Mesenteric fat pad (tissue), 1 donor: ENCODE results near the gene SNX6. TPM values are rescaled to one million over a fixed set of nuclear protein-coding genes. Genes with fewer than 3 reads are reported as not detected.
A peak's percentile ranks its signal among the peaks of the same experiment; 100 is the strongest.

Source experiments
- DNase-seq: peaks from one replicate; pipeline ENCODE4 v3.0.0-alpha.2; 2020; ENCODE audit warnings: low spot score
- total RNA-seq: library from RNA; stranded (reverse); fragmentation: NEBNext Ultra II Directional; extraction: Animal tissue kit (Norgen Biotek cat#: 25700); gene quantifications from one replicate; pipeline ENCODE4 v1.2.1, GENCODE V29; 2021
- donor health status: DM: yes; HTN: yes; CAD: no.

The SNX6 gene
- total RNA-seq, 1 donor from 2014 or later = 97.4 TPM

DNA sequence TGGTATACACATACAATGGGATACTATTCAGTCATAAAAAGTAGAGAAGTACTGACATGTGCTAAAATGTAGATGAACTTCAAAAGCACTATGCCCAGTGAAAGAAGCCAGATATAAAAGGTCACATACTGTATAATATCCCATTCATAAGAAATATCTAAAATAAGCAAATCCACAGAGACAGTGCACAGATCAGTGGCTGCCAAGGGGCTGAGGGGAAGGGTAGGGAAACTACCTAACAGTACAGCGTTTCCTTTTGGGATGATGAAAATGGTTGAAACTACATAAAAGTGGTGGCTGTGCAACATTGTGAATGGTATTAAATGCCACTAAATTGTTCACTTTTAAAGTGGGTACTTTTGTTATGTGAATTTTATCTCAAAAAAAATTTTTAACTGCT lies 102.4 kb downstream of the SNX6 start:
- DNase-seq = no peak

DNA sequence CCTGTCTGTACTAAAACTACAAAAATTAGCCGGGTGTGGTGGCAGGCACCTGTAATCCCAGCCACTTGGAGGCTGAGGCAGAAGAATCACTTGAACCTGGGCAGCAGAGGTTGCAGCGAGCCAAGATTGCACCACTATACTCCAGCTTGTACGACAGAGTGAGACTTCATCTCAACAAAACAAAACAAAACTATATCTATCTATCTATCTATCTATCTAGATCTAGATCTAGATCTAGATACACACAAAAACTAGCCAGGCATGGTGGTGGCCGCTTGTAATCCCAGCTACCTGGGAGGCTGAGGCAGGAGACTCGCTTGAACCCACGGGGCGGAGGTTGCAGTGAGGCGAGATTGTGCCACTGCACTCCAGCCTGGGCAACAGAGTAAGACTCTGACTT lies 105.7 kb downstream of the SNX6 start:
- DNase-seq = peak; percentile 55

DNA sequence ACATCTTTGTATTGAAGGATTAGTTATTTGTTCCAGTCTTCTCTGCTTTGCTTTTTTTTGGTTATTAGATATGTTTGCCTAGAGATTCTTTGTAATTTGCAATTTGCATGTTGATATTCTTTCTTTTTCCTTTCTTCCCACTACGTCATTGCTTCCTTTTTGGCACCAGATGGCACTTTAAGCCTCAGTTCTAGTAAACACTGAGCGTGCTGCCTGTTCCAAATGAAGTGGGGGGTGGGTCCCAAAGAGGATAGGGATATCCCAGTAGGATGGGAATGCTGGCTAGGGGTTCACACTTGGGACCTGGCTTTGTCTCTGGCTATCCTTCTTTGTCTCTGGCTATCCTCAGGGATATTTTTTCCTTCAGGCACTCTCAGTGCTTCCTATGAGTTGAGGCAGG lies 107.5 kb downstream of the SNX6 start:
- no peak for DNase-seq

DNA sequence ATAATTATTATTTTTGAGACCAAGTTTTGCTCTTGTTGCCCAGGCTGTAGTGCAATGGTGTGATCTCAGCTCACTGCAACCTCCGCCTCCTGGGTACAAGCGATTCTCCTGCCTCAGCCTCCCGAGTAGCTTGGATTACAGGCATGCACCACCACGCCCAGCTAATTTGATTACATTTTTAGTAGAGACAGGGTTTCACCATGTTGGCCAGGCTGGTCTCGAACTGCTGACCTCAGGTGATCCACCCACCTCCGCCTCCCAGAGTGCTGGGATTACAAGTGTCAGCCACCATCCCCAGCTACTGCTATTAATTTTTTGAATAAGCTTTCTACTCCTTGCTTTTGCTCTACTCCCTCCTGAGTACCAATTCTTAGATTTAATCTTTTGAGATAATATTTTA lies 108.9 kb downstream of the SNX6 start:
- DNase-seq = peak; percentile 37

DNA sequence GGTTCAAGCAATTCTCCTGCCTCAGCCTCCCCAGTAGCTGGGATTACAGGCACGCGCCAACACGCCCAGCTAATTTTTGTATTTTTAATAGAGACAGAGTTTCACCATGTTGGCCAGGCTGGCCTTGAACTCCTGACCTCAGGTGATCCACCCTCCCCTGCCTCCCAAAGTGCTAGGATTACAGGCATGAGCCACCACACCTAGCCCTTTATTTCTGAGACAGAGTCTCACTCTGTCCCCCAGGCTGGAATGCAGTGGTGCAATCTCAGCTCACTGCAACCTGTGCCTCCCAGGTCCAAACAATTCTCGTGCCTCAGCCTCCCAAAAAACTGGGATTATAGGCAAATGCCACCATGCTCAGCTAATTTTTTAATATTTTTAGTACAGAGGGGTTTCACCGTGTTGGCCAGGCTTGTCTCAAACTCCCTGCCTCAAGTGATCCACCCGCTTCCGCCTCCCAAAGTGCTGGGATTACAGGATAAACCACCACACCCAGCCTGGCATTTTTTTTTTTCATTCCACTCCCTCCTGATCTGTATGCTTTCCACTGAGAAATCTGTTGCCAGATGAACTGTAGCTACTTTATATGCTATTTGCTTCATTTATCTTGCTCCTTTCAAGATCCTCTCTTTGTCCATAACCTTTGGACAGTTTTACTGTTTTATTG lies 109.5 kb downstream of the SNX6 start:
- peak; percentile 53 for DNase-seq

Other genes with a start within 250 kb of the SNX6 start
- 18.5 TPM for gene SPTSSA, start 167.9 kb downstream of the SNX6 start, total RNA-seq
- 22.1 TPM for gene EAPP, start 90.4 kb downstream of the SNX6 start, total RNA-seq
- 78.8 TPM for gene CFL2, start 84.4 kb upstream of the SNX6 start, total RNA-seq
- gene BAZ1A, start 245.2 kb upstream of the SNX6 start, total RNA-seq = 35.6 TPM